H1 (cell line): ENCODE measurements around the gene LRRC9. TPM values are rescaled to one million over a fixed set of nuclear protein-coding genes. Genes with fewer than 3 reads are reported as not detected.
A peak's percentile ranks its signal among the peaks of the same experiment; 100 is the strongest.

Experiments used
- CTCF ChIA-PET: fragments of 300-600 bp; sonication (Branson Sonifier 250); formaldehyde crosslinking; loops from one replicate; lab custom pipeline; 2021; ENCODE audit not compliant: partially characterized antibody; lab: Charles Lee
- POLR2A ChIA-PET: fragments of 300-600 bp; sonication (Branson Sonifier 250); formaldehyde crosslinking; loops from one replicate; lab custom pipeline; 2021; ENCODE audit warnings: inconsistent platforms; ENCODE audit not compliant: partially characterized antibody; lab: Charles Lee
- DNase-seq, 2 experiments: peaks; one replicate each; pipeline versions ENCODE4 v3.0.0 to v3.0.0-alpha.2; 2010 to 2022; ENCODE audit warnings: low spot score in 2 of 2, low read depth in 1 of 2, mixed read lengths in 1 of 2
- FAIRE-seq: peaks from 2 replicates; lab custom pipeline; 2011; peaks lifted over from hg19 to GRCh38; lab: Jason Lieb, UNC
- H2AFZ ChIP-seq: 2 replicates; pipeline ENCODE4 v1.8.1; 2012; ENCODE audit warnings: low read length, inconsistent platforms
- H2AK5ac ChIP-seq: 2 replicates; pipeline ENCODE4 v1.6.1; 2013; ENCODE audit warnings: low read depth, low read length
- H2BK120ac ChIP-seq: replicated peaks from 2 replicates; pipeline ENCODE3; 2013; ENCODE audit warnings: low read depth, low read length, inconsistent platforms
- H2BK12ac ChIP-seq: 2 replicates; pipeline ENCODE4 v1.6.1; 2013; ENCODE audit warnings: low read depth, low read length
- H2BK15ac ChIP-seq: 2 replicates; pipeline ENCODE4 v1.6.1; 2013; ENCODE audit warnings: low read length
- H2BK20ac ChIP-seq: 2 replicates; pipeline ENCODE4 v1.6.1; 2013; ENCODE audit warnings: low read length
- H2BK5ac ChIP-seq: 2 replicates; pipeline ENCODE4 v1.6.1; 2013; ENCODE audit warnings: low read depth, low read length
- H3K14ac ChIP-seq: 2 replicates; pipeline ENCODE4 v1.6.1; 2013; ENCODE audit warnings: inconsistent platforms; ENCODE audit not compliant: insufficient read length
- H3K18ac ChIP-seq: 2 replicates; pipeline ENCODE4 v1.6.1; 2013; ENCODE audit warnings: low read length; ENCODE audit errors: extremely low read depth
- H3K23ac ChIP-seq: 2 replicates; pipeline ENCODE4 v1.6.1; 2013; ENCODE audit warnings: inconsistent platforms; ENCODE audit not compliant: insufficient read length
- H3K23me2 ChIP-seq: 2 replicates; pipeline ENCODE4 v1.6.1; 2013; ENCODE audit warnings: low read depth, low read length
- H3K27ac ChIP-seq: 2 replicates; pipeline ENCODE4 v1.6.1; 2011; ENCODE audit warnings: low read depth, low read length, inconsistent platforms
- H3K27me3 ChIP-seq, 4 experiments: replicated peaks in 1 of 4; 1 replicate in 1 of 4; 2 replicates in 3 of 4; pipeline versions ENCODE4 v1.6.1 to v1.8.1; 2011 to 2013; ENCODE audit warnings: low read length in 3 of 4, mild to moderate bottlenecking in 3 of 4, inconsistent platforms in 2 of 4, mixed read lengths in 2 of 4, moderate library complexity in 1 of 4; ENCODE audit not compliant: control insufficient read depth in 3 of 4, insufficient read depth in 3 of 4; ENCODE audit errors: extremely low read depth in 1 of 4
- H3K36me3 ChIP-seq, 4 experiments: 2 replicates each; pipeline versions ENCODE4 v1.6.1 to v1.8.1; 2011 to 2013; ENCODE audit warnings: mild to moderate bottlenecking in 4 of 4, low read length in 3 of 4, moderate library complexity in 2 of 4, control low read depth in 1 of 4, inconsistent platforms in 1 of 4; ENCODE audit not compliant: insufficient read depth in 4 of 4, control insufficient read depth in 2 of 4
- H3K4ac ChIP-seq: replicated peaks from 2 replicates; pipeline ENCODE3; 2013; ENCODE audit warnings: low read length, low read depth, mixed read lengths, inconsistent platforms; ENCODE audit not compliant: insufficient read length
- H3K4me1 ChIP-seq, 4 experiments: replicated peaks in 1 of 4; 1 replicate in 1 of 4; 2 replicates in 3 of 4; pipeline versions ENCODE4 v1.6.1 to v1.8.1; 2011 to 2013; ENCODE audit warnings: low read length in 3 of 4, inconsistent platforms in 2 of 4, mixed read lengths in 1 of 4; ENCODE audit not compliant: insufficient read depth in 4 of 4, control insufficient read depth in 3 of 4
- H3K4me2 ChIP-seq, 2 experiments: 2 replicates each; pipeline versions ENCODE4 v1.6.1 to v1.8.1; 2011 to 2013; ENCODE audit warnings: low read depth in 2 of 2, low read length in 2 of 2, control low read depth in 1 of 2, inconsistent platforms in 1 of 2, mild to moderate bottlenecking in 1 of 2; ENCODE audit not compliant: insufficient read depth in 1 of 2
- H3K4me3 ChIP-seq, 4 experiments: fragments of 200-600, 300-600 bp in 1 of 4; sonication (generic), shearing (Covaris generic), sonication (Bioruptor Twin) in 1 of 4; 2 replicates each; pipeline versions ENCODE4 v1.5.1 to v1.8.1; 2011 to 2016; ENCODE audit warnings: low read length in 4 of 4, low read depth in 3 of 4, control low read depth in 2 of 4, inconsistent platforms in 2 of 4, mild to moderate bottlenecking in 2 of 4, mixed read lengths in 1 of 4, moderate library complexity in 1 of 4; ENCODE audit not compliant: insufficient read depth in 2 of 4; ENCODE audit errors: extremely low read depth in 1 of 4
- H3K56ac ChIP-seq: replicated peaks from 2 replicates; pipeline ENCODE3; 2013; ENCODE audit warnings: low read depth, mild to moderate bottlenecking, mixed read lengths, low read length, inconsistent platforms; ENCODE audit not compliant: insufficient read length
- H3K79me1 ChIP-seq: 2 replicates; pipeline ENCODE4 v1.6.1; 2013; ENCODE audit warnings: low read depth, low read length, control low read depth
- H3K79me2 ChIP-seq, 2 experiments: 2 replicates each; pipeline versions ENCODE4 v1.6.1 to v1.8.1; 2012 to 2013; ENCODE audit warnings: low read length in 2 of 2, mild to moderate bottlenecking in 2 of 2, inconsistent platforms in 1 of 2; ENCODE audit not compliant: insufficient read depth in 2 of 2, control insufficient read depth in 1 of 2
- H3K9ac ChIP-seq, 4 experiments: replicated peaks in 1 of 4; 1 replicate in 1 of 4; 2 replicates in 3 of 4; pipeline versions ENCODE4 v1.6.1 to v1.8.1; 2011 to 2013; ENCODE audit warnings: low read depth in 3 of 4, low read length in 3 of 4, control low read depth in 2 of 4, mild to moderate bottlenecking in 2 of 4, moderate library complexity in 2 of 4, inconsistent platforms in 1 of 4; ENCODE audit errors: extremely low read depth in 1 of 4
- H3K9me3 ChIP-seq, 2 experiments: 2 replicates each; pipeline versions ENCODE4 v1.6.1 to v1.8.1; 2012 to 2013; ENCODE audit warnings: mild to moderate bottlenecking in 2 of 2, moderate library complexity in 2 of 2, control low read depth in 1 of 2, inconsistent platforms in 1 of 2, low read depth in 1 of 2, low read length in 1 of 2, mixed read lengths in 1 of 2; ENCODE audit not compliant: insufficient read depth in 2 of 2
- H4K20me1 ChIP-seq, 2 experiments: replicated peaks in 1 of 2; 2 replicates each; pipeline versions ENCODE3 to v1.8.1; 2011 to 2013; ENCODE audit warnings: inconsistent platforms in 2 of 2, low read length in 2 of 2, mild to moderate bottlenecking in 1 of 2; ENCODE audit not compliant: insufficient read depth in 2 of 2, control insufficient read depth in 1 of 2
- H4K5ac ChIP-seq: 2 replicates; pipeline ENCODE4 v1.6.1; 2013; ENCODE audit warnings: low read length, low read depth, mixed read lengths, inconsistent platforms; ENCODE audit not compliant: insufficient read length
- H4K8ac ChIP-seq: 2 replicates; pipeline ENCODE4 v1.8.0; 2013; ENCODE audit warnings: mild to moderate bottlenecking, moderate library complexity, low read length, inconsistent platforms; ENCODE audit not compliant: insufficient read depth; ENCODE audit errors: extremely low read depth
- H4K91ac ChIP-seq: replicated peaks from 2 replicates; pipeline ENCODE3; 2013; ENCODE audit warnings: low read length, mixed read lengths, inconsistent platforms; ENCODE audit not compliant: insufficient read length
- KDM5A ChIP-seq: fragments of 200-600 bp; IDR thresholded peaks from 2 replicates; pipeline ENCODE4 v1.7.1; 2012; ENCODE audit warnings: mild to moderate bottlenecking, low read length, inconsistent platforms, mixed read lengths
- RXRA ChIP-seq: IDR thresholded peaks from 2 replicates; pipeline ENCODE4 v1.6.1; 2011; ENCODE audit warnings: low read depth, mild to moderate bottlenecking, low read length, moderate library complexity; ENCODE audit not compliant: insufficient read depth
- SIX5 ChIP-seq: IDR thresholded peaks from 2 replicates; pipeline ENCODE4 v1.6.1; 2011; ENCODE audit warnings: mild to moderate bottlenecking, low read depth, low read length
- TEAD4 ChIP-seq: IDR thresholded peaks from 2 replicates; pipeline ENCODE4 v1.6.1; 2012; ENCODE audit warnings: low read depth, low read length, inconsistent platforms, mixed read lengths
- WGBS, 2 experiments: shearing (Covaris generic) in 1 of 2; methylation state at CpG; one replicate each; pipeline versions ENCODE4 v1.1.6 to v1.1.7; 2013 to 2015; ENCODE audit warnings: low lambda C conversion rate in 2 of 2, mixed read lengths in 2 of 2, inconsistent platforms in 1 of 2, low coverage in 1 of 2, missing lambda C conversion rate in 1 of 2; ENCODE audit not compliant: insufficient replicate concordance in 2 of 2, insufficient coverage in 1 of 2, insufficient read length in 1 of 2; ENCODE audit errors: extremely low coverage in 1 of 2, missing lambda C conversion rate in 1 of 2; 5-methylcytosine and 5-hydroxymethylcytosine counted together
- polyA plus RNA-seq, 7 experiments: library from polyadenylated mRNA; depleted of rRNA in 3 of 7; stranded (reverse) in 5 of 7; unstranded in 2 of 7; fragments of >200 nt in 5 of 7; fragments of 200-250 nt in 2 of 7; gene quantifications; 1 replicate in 5 of 7; 2 replicates in 1 of 7; 4 replicates in 1 of 7; pipeline versions ENCODE4 v1.2.1 to v1.2.3, GENCODE V29; 2011 to 2013; ENCODE audit warnings: missing spikeins in 2 of 7, mixed read lengths in 2 of 7
- total RNA-seq: library from RNA; stranded (reverse); fragmentation: NEBNext Ultra II Directional; extraction: Animal tissue kit (Norgen Biotek cat#: 25700); gene quantifications from 2 replicates; pipeline ENCODE4 v1.2.1, GENCODE V29; 2021
- TF ChIP-seq, protein P1 (sequence below): IDR thresholded peaks from 2 replicates; pipeline ENCODE4 v1.6.1; 2012; ENCODE audit warnings: inconsistent platforms

LRRC9 gene
- total and polyA plus RNA-seq, 2 of the 8 experiments (the other 6 are each of a cell fraction or from before 2014, with no cell fraction given): 0.12 to 0.84 TPM

DNA sequence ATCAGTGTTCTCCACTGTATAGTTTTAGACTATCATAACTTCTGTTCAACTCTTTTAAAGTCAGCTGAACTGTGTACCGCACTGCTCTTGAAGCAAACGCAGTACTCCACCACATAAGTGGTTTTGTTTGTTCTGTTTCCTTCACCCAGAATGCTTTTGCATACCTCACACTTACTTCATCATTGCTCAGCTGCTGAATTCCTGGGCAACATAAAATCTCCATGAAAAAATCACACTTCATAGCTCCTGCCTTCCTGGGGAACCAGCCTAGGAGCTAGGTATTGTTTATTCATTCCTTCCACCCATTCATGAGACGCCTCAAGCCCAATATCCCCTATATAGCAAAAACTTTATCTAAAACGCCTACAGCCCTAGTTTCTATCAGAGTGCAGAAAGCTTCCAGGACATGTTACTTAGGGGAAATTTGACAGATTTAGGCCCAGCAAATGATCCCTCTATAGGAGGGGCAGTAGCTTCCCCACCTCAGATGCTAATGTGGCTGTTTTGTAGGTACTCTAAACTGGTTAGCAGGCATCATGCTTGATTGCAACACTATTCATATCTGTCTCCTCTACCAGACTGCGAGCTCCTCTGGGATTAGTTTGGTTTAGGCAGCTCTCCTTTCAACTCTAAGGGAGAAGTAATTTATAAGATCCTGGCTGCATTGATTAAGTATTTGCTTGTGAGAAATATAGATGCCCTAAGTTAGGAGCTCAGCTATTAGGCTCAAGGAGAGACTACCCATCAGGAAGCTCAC is 44.5 kb downstream of the LRRC9 start:
- Histone ChIP-seq H3K9me3 (no peaks in the 10 kb centered on the region), H3K79me1 (no peaks in the 10 kb centered on the region), H3K23ac (no peak overlapping the region), H2BK20ac (no peak overlapping the region), H4K8ac (no peak overlapping the region), H3K27ac (no peak overlapping the region), H3K4me1 (no peaks in the 10 kb centered on the region), H3K14ac (no peak overlapping the region), H2AFZ (no peak overlapping the region), H3K23me2 (no peaks in the 10 kb centered on the region), H4K5ac (no peak overlapping the region), H2BK5ac (no peak overlapping the region), H3K9ac (no peak overlapping the region), H2BK12ac (no peak overlapping the region), H3K56ac (no peak overlapping the region), H4K91ac (no peak overlapping the region), H3K4me3 (no peak overlapping the region), H4K20me1 (no peaks in the 10 kb centered on the region), H2BK120ac (no peak overlapping the region), H3K79me2 (no peaks in the 10 kb centered on the region), H3K27me3 (no peaks in the 10 kb centered on the region), H3K4ac (no peak overlapping the region), H2AK5ac (no peak overlapping the region), H3K36me3 (no peaks in the 10 kb centered on the region), H2BK15ac (no peak overlapping the region), H3K4me2 (peak overlapping the region in 1 of 2 experiments; percentile 39; a peak in 1 of 4 replicates), H3K18ac (no peak overlapping the region)
- POLR2A ChIA-PET: interaction anchor here (1.2 kb wide), 1 partner anchor 48 kb away, joined by 4 read pairs; no protein-coding TSS in a partner anchor
- CTCF ChIA-PET: interaction anchor here (0.6 to 7.2 kb wide), 46 partner anchors 9 to 777 kb away, joined by 3 to 80 read pairs (median 4); partner anchors contain the start of gene PCNX4
- DNase-seq (no peak), FAIRE-seq (no peak)
- WGBS, 2 experiments: 86% methylated on average over 5 of the region's 5 CpGs; no CpG with 5 or more reads in 1 of the 2 experiments
- TF ChIP-seq RXRA (no peak), TEAD4 (no peak), KDM5A (no peak), SIX5 (no peak)
- TF ChIP-seq, protein P1, sequence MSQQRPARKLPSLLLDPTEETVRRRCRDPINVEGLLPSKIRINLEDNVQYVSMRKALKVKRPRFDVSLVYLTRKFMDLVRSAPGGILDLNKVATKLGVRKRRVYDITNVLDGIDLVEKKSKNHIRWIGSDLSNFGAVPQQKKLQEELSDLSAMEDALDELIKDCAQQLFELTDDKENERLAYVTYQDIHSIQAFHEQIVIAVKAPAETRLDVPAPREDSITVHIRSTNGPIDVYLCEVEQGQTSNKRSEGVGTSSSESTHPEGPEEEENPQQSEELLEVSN: no peak
